Suprapubic skin (tissue), 3 donors: ENCODE data around the gene SCN7A.

ENCODE experiments used
- CTCF ChIP-seq, 2 donors: fragments of 200-600 bp in 1 of 2; fragments of 450-650 bp in 1 of 2; sonication (generic) in 1 of 2; IDR thresholded peaks; one replicate each; pipeline ENCODE4 v1.5.1; 2016 to 2019; ENCODE audit warnings: antibody characterized with exemption in 2 of 2, mild to moderate bottlenecking in 1 of 2, moderate library complexity in 1 of 2
- EP300 ChIP-seq: sonication (generic); formaldehyde crosslinking; IDR thresholded peaks from one replicate; pipeline ENCODE4 v1.6.1; 2017; ENCODE audit warnings: antibody characterized with exemption

DNA sequence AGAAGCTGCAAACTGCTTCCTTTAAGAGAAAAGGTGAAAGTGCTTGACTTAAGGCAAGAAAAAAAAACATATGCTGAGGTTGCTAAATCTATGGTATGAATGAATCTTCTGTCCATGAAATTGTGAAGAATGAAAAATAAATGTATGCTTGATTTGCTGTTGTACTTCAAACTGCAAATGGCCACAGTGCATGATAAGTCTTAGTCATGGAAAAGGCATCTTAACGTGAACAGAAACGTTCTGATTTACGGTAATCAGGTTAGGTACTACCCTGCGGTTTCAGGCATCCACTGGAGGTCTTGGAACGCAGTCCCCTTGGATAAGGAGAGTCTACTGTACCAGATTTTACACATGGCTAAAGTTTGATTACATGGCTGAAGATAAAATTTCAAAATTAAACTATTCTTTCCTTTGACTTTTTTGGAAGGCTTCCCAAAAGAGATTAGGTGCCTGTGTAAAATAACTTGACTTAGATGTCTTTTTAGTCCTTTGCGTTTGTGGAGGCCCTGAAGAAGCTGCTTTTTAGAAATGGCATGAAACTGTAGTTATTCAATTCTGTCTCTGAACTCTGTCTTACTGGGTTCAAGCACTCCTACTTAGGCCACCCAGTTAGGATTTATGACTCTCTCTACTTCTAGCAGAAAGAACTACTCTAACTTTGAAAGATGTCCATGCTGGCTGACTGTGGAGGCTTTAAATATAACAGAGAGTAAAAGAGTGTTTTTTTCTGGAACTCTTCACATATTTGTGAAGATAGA, 82.4 kb downstream of the SCN7A start:
- no peak for TF ChIP-seq EP300
- no peak for TF ChIP-seq CTCF (IDR thresholded peaks at IDR 0.05)
